ENCODE measurements around the gene CASK. TPM values are rescaled to one million over a fixed set of nuclear protein-coding genes. Genes with fewer than 3 reads are reported as not detected.

The CASK gene
- total RNA-seq, 6 donors from 2014 or later: 25.1 to 61.6 (median 35.3) TPM

GRCh38 chrX:41716767-41717473 lies 206.4 kb downstream of the CASK start:
- H3K9me3 ChIP-seq: peaks cover 0 to 23% (median 0%) of the 10 kb centered on the region in 4 donors
- no peak for ATAC-seq (ENCODE audit: low FRiP score in 2 of 2)
- TF ChIP-seq EP300 (IDR thresholded peaks at IDR 0.05): no peak
- no peak for TF ChIP-seq POLR2AphosphoS5 (IDR thresholded peaks at IDR 0.05)
- TF ChIP-seq POLR2A (IDR thresholded peaks at IDR 0.05): no peak
- no peak for TF ChIP-seq CTCF (IDR thresholded peaks at IDR 0.05)
- H3K4me3 ChIP-seq: no peak overlapping the region
- H3K27ac ChIP-seq: no peak overlapping the region
- 85% methylated on average over 12 of the region's 12 CpGs for WGBS, 2 donors
- H3K27me3 ChIP-seq: no peaks in the 10 kb centered on the region
- no peaks in the 10 kb centered on the region for H3K36me3 ChIP-seq
- no peak for DNase-seq
- no peaks in the 10 kb centered on the region for H3K4me1 ChIP-seq

GRCh38 chrX:41716222-41716621 lies 207.1 kb downstream of the CASK start:
- DNase-seq (no peak), ATAC-seq (ENCODE audit: low FRiP score in 2 of 2) (no peak)
- TF ChIP-seq EP300 (IDR thresholded peaks at IDR 0.05): no peak
- TF ChIP-seq CTCF (IDR thresholded peaks at IDR 0.05): no peak
- TF ChIP-seq POLR2AphosphoS5 (IDR thresholded peaks at IDR 0.05): no peak
- TF ChIP-seq POLR2A (IDR thresholded peaks at IDR 0.05): no peak
- Histone ChIP-seq H3K4me3 (no peak overlapping the region), H3K27me3 (no peaks in the 10 kb centered on the region), H3K4me1 (no peaks in the 10 kb centered on the region), H3K27ac (no peak overlapping the region), H3K36me3 (no peaks in the 10 kb centered on the region), H3K9me3 (peaks cover 0 to 23% (median 0%) of the 10 kb centered on the region in 4 donors)
- WGBS, 2 donors: 80 to 83% methylated on average over 5 of the region's 5 CpGs

- Histone ChIP-seq H3K9me3 (no peaks in the 10 kb centered on the region), H3K4me1 (peaks cover 0 to 1% (median 0%) of the 10 kb centered on the region in 4 donors), H3K4me3 (no peak overlapping the region), H3K27me3 (no peaks in the 10 kb centered on the region), H3K27ac (no peak overlapping the region), H3K36me3 (no peaks in the 10 kb centered on the region)
- ATAC-seq (ENCODE audit: low FRiP score in 2 of 2) (no peak), DNase-seq (no peak)
- 74 to 100% methylated on average over 3 to 5 of the region's 5 CpGs for WGBS, 2 donors
- TF ChIP-seq POLR2AphosphoS5 (IDR thresholded peaks at IDR 0.05) (no peak), CTCF (IDR thresholded peaks at IDR 0.05) (no peak), EP300 (IDR thresholded peaks at IDR 0.05) (no peak), POLR2A (IDR thresholded peaks at IDR 0.05) (no peak)
These were observed 212.2 kb downstream of the CASK start for GRCh38 chrX:41711021-41711667.

- no peaks in the 10 kb centered on the region for H3K27me3 ChIP-seq
- DNase-seq (no peak), ATAC-seq (ENCODE audit: low FRiP score in 2 of 2) (no peak)
- no peak overlapping the region for H3K27ac ChIP-seq
- H3K9me3 ChIP-seq: no peaks in the 10 kb centered on the region
- 50 to 86% methylated on average over 3 of the region's 3 CpGs for WGBS, 2 donors
- peaks cover 0 to 12% (median 0%) of the 10 kb centered on the region in 4 donors for H3K4me1 ChIP-seq
- H3K4me3 ChIP-seq: no peak overlapping the region
- TF ChIP-seq EP300 (IDR thresholded peaks at IDR 0.05) (no peak), POLR2A (IDR thresholded peaks at IDR 0.05) (no peak), CTCF (IDR thresholded peaks at IDR 0.05) (no peak), POLR2AphosphoS5 (IDR thresholded peaks at IDR 0.05) (no peak)
- H3K36me3 ChIP-seq: no peaks in the 10 kb centered on the region
These were observed 214.9 kb downstream of the CASK start for GRCh38 chrX:41708486-41708885.

All from upper lobe of left lung (tissue), 6 donors.